ENCODE measurements around the gene KIF25.

The KIF25 gene

GRCh38 chr6:168020242-168020641, 22.8 kb downstream of the KIF25 start:
- no peak for DNase-seq

DNA sequence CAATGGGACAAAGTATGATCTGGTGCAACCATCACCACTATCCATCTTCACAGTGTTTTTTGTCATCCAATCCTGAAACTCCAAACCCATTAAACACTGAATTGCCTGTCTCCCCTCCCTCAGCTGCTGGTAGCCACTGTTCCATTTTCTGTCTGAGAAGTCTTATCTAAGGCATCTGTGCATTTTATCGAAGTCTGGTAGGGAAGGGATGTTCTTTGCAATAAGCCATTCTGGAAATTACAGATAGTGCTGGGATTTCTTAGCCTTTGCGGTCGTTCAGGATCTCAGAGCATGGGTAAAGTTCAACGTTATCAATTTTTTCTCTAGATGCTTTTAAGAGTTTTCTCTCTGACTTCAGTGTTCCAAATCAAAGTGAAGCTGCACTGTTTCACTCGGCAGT, 24.1 kb downstream of the KIF25 start:
- DNase-seq = no peak

DNA sequence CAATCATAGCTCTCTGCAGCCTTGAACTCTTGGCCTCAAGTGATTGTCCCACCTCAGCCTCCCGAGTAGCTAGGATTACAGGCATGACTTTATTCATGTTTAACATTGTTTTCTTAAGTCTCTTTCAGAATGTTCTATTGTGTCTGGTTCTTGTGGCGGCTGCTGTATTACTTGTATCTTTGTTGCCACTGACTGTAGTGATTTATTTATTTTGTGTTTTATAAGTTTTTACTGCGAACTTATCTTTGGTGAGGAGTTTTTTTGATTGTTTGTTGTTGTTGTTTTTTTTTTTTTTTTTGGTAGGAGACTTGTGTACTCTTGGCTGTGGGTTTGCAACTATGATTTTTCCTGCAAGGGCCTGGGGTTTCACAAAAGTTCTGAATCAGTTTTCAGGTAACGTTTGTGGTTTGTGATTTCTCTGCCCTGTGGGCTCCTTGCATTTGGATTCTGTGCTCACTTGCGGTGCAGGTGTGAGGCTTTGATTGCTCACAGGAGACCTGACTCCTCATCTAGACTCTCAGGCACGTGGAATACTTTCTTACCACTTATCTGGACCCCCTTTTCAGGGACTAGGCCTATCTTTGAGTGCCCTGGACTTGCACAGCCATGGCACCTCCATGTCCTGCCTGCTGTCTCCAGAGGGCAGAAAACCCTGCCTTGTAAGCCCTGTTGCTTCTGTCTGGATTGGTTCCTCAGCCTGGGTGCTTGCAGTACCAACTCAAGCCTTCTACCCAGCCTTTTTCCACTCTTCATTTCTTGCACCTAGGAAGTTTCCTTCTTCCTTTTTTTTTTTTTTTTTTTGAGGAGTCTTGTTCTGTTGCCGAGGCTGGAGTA, 25.2 kb downstream of the KIF25 start:
- no peak for DNase-seq

DNA sequence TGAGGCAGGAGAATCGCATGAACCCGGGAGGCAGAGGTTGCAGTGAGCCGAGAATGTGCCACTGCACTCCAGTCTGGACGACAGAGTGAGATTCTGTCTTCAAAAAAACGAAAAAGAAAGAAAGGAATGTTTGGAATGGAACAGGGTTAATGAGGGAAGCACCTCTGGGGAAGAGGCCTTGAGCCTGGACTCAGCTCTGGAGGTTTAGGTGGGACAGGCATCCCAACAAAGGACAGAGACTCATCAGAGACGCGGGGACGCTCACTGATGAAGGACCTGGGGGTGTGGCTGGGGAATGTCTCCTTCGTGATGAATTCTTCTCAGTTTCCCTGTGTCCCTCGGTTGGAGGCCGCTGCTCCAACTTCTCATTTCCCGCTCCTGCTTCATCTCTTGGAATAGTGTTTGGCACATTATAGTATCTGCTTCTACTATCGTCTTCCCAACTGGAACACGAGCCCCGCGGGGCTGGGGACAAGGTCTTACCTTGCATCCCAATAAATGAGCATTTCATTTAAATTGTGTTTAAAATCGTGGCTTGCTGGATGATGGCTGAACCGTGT, 27.6 kb downstream of the KIF25 start:
- DNase-seq = no peak

- no peak for DNase-seq
Measured at GRCh38 chr6:168025831-168026710, 28.6 kb downstream of the KIF25 start.

- DNase-seq = no peak
Measured at GRCh38 chr6:168026925-168027324, 29.5 kb downstream of the KIF25 start.

GRCh38 chr6:168027521-168027920, 30.1 kb downstream of the KIF25 start:
- DNase-seq = no peak

GRCh38 chr6:168028181-168028580, 30.7 kb downstream of the KIF25 start:
- DNase-seq = no peak

GRCh38 chr6:168029459-168030217, 32.2 kb downstream of the KIF25 start:
- no peak for DNase-seq

GRCh38 chr6:168030218-168030746, 32.8 kb downstream of the KIF25 start:
- DNase-seq = no peak

DNA sequence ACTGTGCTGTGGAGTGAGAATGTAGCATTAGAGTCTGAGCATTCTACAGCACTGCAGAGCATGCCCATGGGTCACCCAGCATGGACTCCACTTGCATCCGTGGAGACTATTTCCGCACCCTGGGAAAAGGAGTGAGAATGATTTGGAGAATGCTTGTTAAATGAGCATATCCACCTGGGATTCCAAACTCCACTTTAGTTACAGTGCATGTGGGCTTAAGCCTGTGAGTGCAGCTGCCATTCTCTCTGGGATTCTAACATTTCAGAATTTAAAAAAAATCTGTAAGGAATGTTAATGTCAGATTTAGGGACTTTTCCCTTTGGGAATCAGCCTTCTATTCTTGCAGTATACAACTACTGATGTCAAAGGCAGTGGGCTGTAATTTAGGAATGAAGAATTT, 33.4 kb downstream of the KIF25 start:
- no peak for DNase-seq

- DNase-seq = no peak
Measured at GRCh38 chr6:168031411-168031971, 34.0 kb downstream of the KIF25 start.

- no peak for DNase-seq
Measured at GRCh38 chr6:168032005-168032760, 34.7 kb downstream of the KIF25 start.

DNA sequence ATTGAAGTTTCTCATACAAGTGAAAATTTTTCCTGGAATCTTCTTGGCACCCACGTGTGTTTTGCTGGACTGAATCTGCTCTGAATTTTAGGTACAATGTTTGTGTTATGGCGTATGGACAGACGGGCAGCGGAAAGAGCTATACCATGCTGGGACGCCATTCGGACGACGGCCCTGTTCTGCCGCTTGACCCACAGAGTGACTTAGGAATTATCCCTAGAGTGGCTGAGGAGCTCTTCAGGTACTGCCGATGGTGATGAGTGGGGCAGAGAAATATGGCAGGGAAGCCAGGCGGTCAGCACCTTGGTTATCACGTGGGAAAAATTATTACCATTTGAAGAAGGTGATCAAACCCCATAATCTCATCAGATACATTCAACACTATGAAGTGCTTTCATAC, 36.3 kb downstream of the KIF25 start:
- no peak for DNase-seq

GRCh38 chr6:168034537-168034936, 37.1 kb downstream of the KIF25 start:
- DNase-seq = no peak

GRCh38 chr6:168035098-168035660, 37.7 kb downstream of the KIF25 start:
- DNase-seq = no peak

DNA sequence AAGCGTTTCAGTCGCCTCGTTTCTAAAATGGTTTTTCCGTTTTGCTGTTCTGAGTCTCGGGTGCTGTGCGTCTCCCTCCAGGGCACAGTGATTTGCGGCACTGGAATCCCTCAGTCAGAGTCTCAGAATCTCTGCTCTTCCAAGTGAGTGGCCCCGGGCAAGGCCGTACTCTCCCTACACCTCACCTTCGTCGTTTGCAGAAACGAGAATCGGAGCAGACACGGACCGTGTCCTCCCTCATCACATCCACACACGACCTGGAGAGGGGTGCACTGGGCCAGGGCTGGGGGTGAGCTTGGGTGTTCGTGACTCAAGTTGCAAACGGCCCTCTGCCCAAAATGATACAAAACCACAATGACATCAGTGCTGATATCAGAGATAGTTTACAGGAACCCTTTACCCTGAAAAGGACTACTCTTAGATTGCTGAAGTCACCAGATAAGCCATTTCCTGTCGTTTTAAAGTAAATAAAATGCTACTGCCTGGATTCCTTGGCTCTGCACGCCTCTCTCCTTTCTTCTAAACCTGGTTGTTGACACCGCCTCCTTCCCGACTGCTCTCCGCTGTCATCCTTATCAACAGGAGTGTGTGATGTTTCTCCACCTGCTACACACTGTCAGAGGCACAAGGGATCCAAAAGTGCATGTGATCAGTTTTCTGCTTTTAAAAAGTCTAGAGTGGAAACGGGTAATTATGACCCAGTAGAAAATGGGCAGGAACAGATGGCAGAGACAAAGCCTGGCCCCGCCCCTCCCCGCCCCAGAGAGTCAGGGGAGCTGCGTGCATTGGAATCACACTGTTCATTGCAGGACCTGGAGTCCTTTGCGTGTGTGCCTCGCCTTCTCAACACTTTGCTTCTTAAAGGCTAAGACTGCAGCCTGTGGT, 38.4 kb downstream of the KIF25 start:
- no peak for DNase-seq

- no peak for DNase-seq
Measured at GRCh38 chr6:168037242-168037641, 39.8 kb downstream of the KIF25 start.

- DNase-seq = no peak
Measured at GRCh38 chr6:168037856-168038255, 40.4 kb downstream of the KIF25 start.

GRCh38 chr6:168038576-168039140, 41.2 kb downstream of the KIF25 start:
- DNase-seq = no peak

Data from inflammatory macrophage (primary cell).